Adrenal gland (tissue), 12 donors: ENCODE measurements around the gene SEC14L3. TPM values are rescaled to one million over a fixed set of nuclear protein-coding genes. Genes with fewer than 3 reads are reported as not detected.

Experiments
- DNase-seq, 7 donors: peaks; one replicate each; pipeline ENCODE4 v3.0.0-alpha.2; 2019 to 2020
- H3K27ac ChIP-seq, 5 donors: fragments of 200-600 bp; sonication (generic) in 4 of 5; 1 replicate in 3 of 5; 2 replicates in 2 of 5; pipeline versions ENCODE4 v1.5.1 to v1.8.0; 2016 to 2020; ENCODE audit warnings: mild to moderate bottlenecking in 1 of 5
- H3K27me3 ChIP-seq: fragments of 200-600 bp; 2 replicates; pipeline ENCODE4 v1.8.0; 2021
- H3K36me3 ChIP-seq, 2 donors: fragments of 200-600 bp; replicated peaks in 1 of 2; 1 replicate in 1 of 2; 2 replicates in 1 of 2; pipeline versions ENCODE4 v1.5.1 to v1.8.0; 2018 to 2022
- H3K4me1 ChIP-seq, 2 donors: fragments of 200-600 bp; replicated peaks in 1 of 2; 1 replicate in 1 of 2; 2 replicates in 1 of 2; pipeline versions ENCODE4 v1.5.1 to v1.8.0; 2018 to 2021
- H3K4me3 ChIP-seq, 4 donors: fragments of 200-600 bp; sonication (generic) in 3 of 4; one replicate each; pipeline ENCODE4 v1.5.1; 2016 to 2018
- H3K9me3 ChIP-seq, 3 donors: fragments of 200-600 bp; sonication (generic) in 1 of 3; replicated peaks in 1 of 3; 1 replicate in 2 of 3; 2 replicates in 1 of 3; pipeline versions ENCODE4 v1.5.1 to v1.8.0; 2016 to 2021
- CTCF ChIP-seq, 6 experiments: fragments of 450-650 bp in 4 of 6; fragments of 200-600 bp in 2 of 6; sonication (generic) in 1 of 6; IDR thresholded peaks; 1 replicate in 5 of 6; 2 replicates in 1 of 6; pipeline versions ENCODE4 v1.5.1 to v1.8.0; 2016 to 2021; ENCODE audit warnings: antibody characterized with exemption in 6 of 6, mild to moderate bottlenecking in 2 of 6, moderate library complexity in 1 of 6
- POLR2A ChIP-seq, 2 donors: fragments of 450-650 bp; IDR thresholded peaks; one replicate each; pipeline ENCODE4 v1.6.1; 2017; ENCODE audit warnings: antibody characterized with exemption in 2 of 2, mild to moderate bottlenecking in 2 of 2, moderate library complexity in 1 of 2
- WGBS, 4 donors: extraction: QIAGEN DNeasy Blood & Tissue Kit in 2 of 4; methylation state at CpG; one replicate each; pipeline versions ENCODE4 v1.1.5 to v1.1.7; 2013 to 2017; 5-methylcytosine and 5-hydroxymethylcytosine counted together
- intact Hi-C, 2 donors: fragments of 100-400 bp; cut with DNase I; formaldehyde crosslinking; loops; one replicate each; pipeline versions ENCODE4 v1.14.1 to v1.15.0; 2022 to 2023
- polyA plus RNA-seq, 3 donors: library from polyadenylated mRNA; stranded (reverse); fragments of 200-250 nt in 2 of 3; fragments of 350-450 nt in 1 of 3; fragmentation: Illumina TruSeq in 1 of 3; extraction: RNeasy Lipid Tissue Mini Kit (QIAGEN cat#74804) in 1 of 3; gene quantifications; one replicate each; pipeline ENCODE4 v1.2.3, GENCODE V29; 2013 to 2014
- total RNA-seq, 9 donors: library from RNA; depleted of rRNA in 4 of 9; stranded (reverse); fragments of >200 nt in 4 of 9; fragments of 120-200 nt in 1 of 9; fragmentation: NEBNext Ultra II Directional in 1 of 9; extraction: Animal tissue kit (Norgen Biotek cat#: 25700) in 1 of 9; gene quantifications; one replicate each; pipeline versions ENCODE4 v1.1.0 to v1.2.4, GENCODE V29; 2013 to 2023
- donor health status: healthy with polysubstance abuse.
- donor health status: Bipolar disorder and iron deficiency.
- donor health status: DM: yes; HTN: yes; CAD: no.
- donor health status: DM: no; HTN: no; CAD: no.
- donor health status: DM: no; HTN: no; CAD: no.
- donor health status: DM: yes; HTN: yes; CAD: no.

Gene SEC14L3
- total and polyA plus RNA-seq, 12 donors = 0.27 TPM; not detected in 11

GRCh38 chr22:30423301-30423958, 48.4 kb downstream of the SEC14L3 start:
- DNase-seq = peak in 3 of 7 donors; percentile 50 to 78 (median 64)
- Histone ChIP-seq H3K9me3 (no peaks in the 10 kb centered on the region), H3K4me1 (peaks cover 19 to 41% of the 10 kb centered on the region in 2 donors), H3K27me3 (no peaks in the 10 kb centered on the region), H3K27ac (peak overlapping the region; percentile 85 to 99 (median 96)), H3K4me3 (peak overlapping the region in 3 of 4 donors; percentile 16 to 89 (median 62)), H3K36me3 (peaks cover 0 to 15% of the 10 kb centered on the region in 2 donors)
- WGBS, 4 donors = 0 to 1% (median 0%) methylated on average over 10 to 45 of the region's 45 CpGs
- TF ChIP-seq POLR2A (IDR thresholded peaks at IDR 0.05) = peak; percentile 83 to 91
- TF ChIP-seq CTCF (IDR thresholded peaks at IDR 0.05) = peak in 2 of 6 experiments; percentile 15 to 20
- intact Hi-C loops = no loop called here

DNA sequence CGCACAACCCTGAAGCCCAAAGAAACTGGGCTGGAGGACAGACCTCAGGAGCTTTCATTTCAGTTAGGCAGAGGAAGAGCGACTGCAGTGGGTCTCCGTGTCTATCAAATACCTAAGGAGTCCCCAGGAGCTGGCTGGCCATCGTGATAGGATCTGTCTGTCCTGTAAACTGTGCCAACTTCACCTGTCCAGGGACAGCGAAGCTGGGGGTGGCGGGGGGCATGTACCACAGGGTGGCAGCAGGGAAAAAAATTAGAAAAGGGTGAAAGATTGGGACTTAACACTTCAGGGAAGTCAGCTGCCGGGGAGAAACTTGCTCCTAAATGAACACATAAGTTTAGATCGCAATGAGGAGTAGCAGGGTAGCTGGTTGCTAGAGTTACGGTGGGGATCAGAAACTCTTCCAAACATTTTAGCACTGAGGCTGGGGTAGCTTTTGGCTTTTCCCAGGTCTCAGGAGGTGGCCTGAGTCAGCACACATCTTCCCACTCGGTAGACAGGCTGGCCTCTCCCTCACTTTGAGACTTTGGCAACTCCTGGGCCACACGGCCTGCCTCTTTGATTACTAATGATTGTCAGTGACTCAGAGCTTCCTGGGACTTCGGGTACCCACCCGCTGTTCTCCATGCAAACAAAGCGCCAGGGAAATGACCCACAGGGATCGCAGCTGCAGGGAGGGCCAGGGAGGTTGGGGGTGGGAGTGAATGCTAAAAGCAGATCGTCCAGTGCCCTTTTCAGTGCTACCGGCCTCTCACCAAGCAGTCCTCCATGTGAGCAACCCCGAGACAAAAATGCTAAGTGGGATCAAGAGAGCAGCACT, 49.1 kb downstream of the SEC14L3 start:
- peak; percentile 75 to 92 (median 89) for DNase-seq
- no peak for TF ChIP-seq CTCF (IDR thresholded peaks at IDR 0.05)
- TF ChIP-seq POLR2A (IDR thresholded peaks at IDR 0.05) = peak in 1 of 2 donors; percentile 78
- peak overlapping the region in 3 of 4 donors; percentile 16 to 89 (median 62) for H3K4me3 ChIP-seq
- H3K27me3 ChIP-seq = no peaks in the 10 kb centered on the region
- peak overlapping the region; percentile 85 to 99 (median 96) for H3K27ac ChIP-seq
- intact Hi-C loops = no loop called here
- peaks cover 0 to 22% of the 10 kb centered on the region in 2 donors for H3K36me3 ChIP-seq
- peaks cover 19 to 41% of the 10 kb centered on the region in 2 donors for H3K4me1 ChIP-seq
- H3K9me3 ChIP-seq = no peaks in the 10 kb centered on the region
- 32 to 38% (median 34%) methylated on average over 17 to 18 of the region's 18 CpGs for WGBS, 4 donors

- Histone ChIP-seq H3K4me1 (peaks cover 19 to 41% of the 10 kb centered on the region in 2 donors), H3K27me3 (no peaks in the 10 kb centered on the region), H3K9me3 (no peaks in the 10 kb centered on the region), H3K27ac (peak overlapping the region; percentile 18 to 99 (median 96)), H3K36me3 (peaks cover 0 to 29% of the 10 kb centered on the region in 2 donors), H3K4me3 (no peak overlapping the region)
- intact Hi-C loops = no loop called here
- DNase-seq = no peak
- TF ChIP-seq POLR2A (IDR thresholded peaks at IDR 0.05) (no peak), CTCF (IDR thresholded peaks at IDR 0.05) (no peak)
- WGBS, 4 donors = 79 to 80% (median 79%) methylated on average over 8 of the region's 8 CpGs
These were observed 49.9 kb downstream of the SEC14L3 start for GRCh38 chr22:30421695-30422480.
